Ishikawa (cell line): ENCODE measurements around the gene COL18A1.

ENCODE experiments used
- EGR1 ChIP-seq: IDR thresholded peaks from 2 replicates; pipeline ENCODE4 v1.6.1; 2012
- EP300 ChIP-seq: IDR thresholded peaks from 2 replicates; pipeline ENCODE4 v1.6.1; 2012; ENCODE audit warnings: borderline replicate concordance
- MAX ChIP-seq: IDR thresholded peaks from 2 replicates; pipeline ENCODE4 v1.6.1; 2012
- NFIC ChIP-seq: IDR thresholded peaks from 2 replicates; pipeline ENCODE4 v1.6.1; 2012
- REST ChIP-seq: IDR thresholded peaks from 2 replicates; pipeline ENCODE4 v1.6.1; 2012; ENCODE audit warnings: low read depth, mild to moderate bottlenecking
- TEAD4 ChIP-seq: IDR thresholded peaks from 2 replicates; pipeline ENCODE4 v1.6.1; 2012

- TF ChIP-seq MAX (no peak), TEAD4 (no peak), NFIC (no peak), REST (no peak), EP300 (no peak), EGR1 (no peak)
Measured at GRCh38 chr21:45436351-45437065, 31.5 kb downstream of the COL18A1 start.
